Measurements from ENCODE around the gene PTPRD. TPM values are rescaled to one million over a fixed set of nuclear protein-coding genes. Genes with fewer than 3 reads are reported as not detected.

The PTPRD gene
- total and polyA plus RNA-seq, 2 of the 4 experiments (the other 2 are of a cell fraction): 0.07 to 0.18 TPM

- intact Hi-C loops (cut with micrococcal nuclease) (no loop called here), in situ Hi-C loops (cut with MboI; ENCODE audit: low sequenced_read_pairs) (no loop called here), dilution Hi-C loops (cut with HindIII; ENCODE audit: low sequenced_read_pairs, unreplicated experiment) (no loop called here)
- Histone ChIP-seq H3K18ac (ENCODE audit: low read depth, low read length) (no peak overlapping the region), H3K27ac (ENCODE audit: insufficient read depth, low read length) (no peak overlapping the region), H2BK20ac (ENCODE audit: low read depth, low read length) (no peak overlapping the region), H2AK5ac (ENCODE audit: low read depth, low read length) (no peak overlapping the region), H2BK5ac (ENCODE audit: low read depth, low read length, poor library complexity, severe bottlenecking) (no peak overlapping the region), H3K9ac (ENCODE audit: low read depth, low read length) (no peak overlapping the region), H3K14ac (replicated peaks; ENCODE audit: low read depth, low read length) (no peak overlapping the region), H2BK15ac (ENCODE audit: low read depth, low read length) (no peak overlapping the region), H3K27me3 (ENCODE audit: control insufficient read depth, insufficient read depth, low read length) (no peaks in the 10 kb centered on the region; the same call in 1 of the 2 replicates), H3K4ac (ENCODE audit: low read depth, low read length) (no peak overlapping the region), H4K8ac (ENCODE audit: low read depth in 2 of 2, low read length in 2 of 2) (no peak overlapping the region), H4K5ac (ENCODE audit: low read depth, low read length) (no peak overlapping the region), H2BK120ac (ENCODE audit: low read depth, low read length) (no peak overlapping the region), H3K79me1 (ENCODE audit: low read depth in 1 of 2, low read length in 2 of 2) (no peaks in the 10 kb centered on the region), H2AFZ (replicated peaks; ENCODE audit: low read length, poor library complexity) (no peak overlapping the region), H3K23ac (ENCODE audit: low read depth, low read length) (no peak overlapping the region), H4K20me1 (ENCODE audit: insufficient read depth, low read length) (no peaks in the 10 kb centered on the region), H4K91ac (ENCODE audit: insufficient read depth, low read depth, low read length) (no peak overlapping the region), H3K9me1 (ENCODE audit: insufficient read depth, low read length) (no peaks in the 10 kb centered on the region), H3K4me2 (ENCODE audit: low read depth, low read length) (no peak overlapping the region), H2AK9ac (replicated peaks; ENCODE audit: low read depth, low read length, poor library complexity) (no peak overlapping the region), H3K4me3 (ENCODE audit: insufficient read depth, low read depth, low read length) (no peak overlapping the region), H3K56ac (ENCODE audit: extremely low read depth, insufficient read depth, low read length) (no peak overlapping the region), H3K4me1 (ENCODE audit: control insufficient read depth, insufficient read depth, low read length) (no peaks in the 10 kb centered on the region), H3K36me3 (ENCODE audit: control insufficient read depth, insufficient read depth, low read length) (no peaks in the 10 kb centered on the region), H3K9me3 (ENCODE audit: control insufficient read depth, insufficient read depth, low read length) (peaks cover 3% of the 10 kb centered on the region; the same call in 1 of the 2 replicates)
- ATAC-seq (ENCODE audit: low read depth) (peak; percentile 40), DNase-seq (no peak)
- ChIA-PET CTCF (no interaction called here), POLR2A (ENCODE audit: unreplicated experiment) (no interaction called here)
- BruUV-seq (replicated peaks): no TSS peak
- no CpG with 5 or more reads among the region's 2 CpGs for WGBS, 2 experiments (ENCODE audit: extremely low coverage in 2 of 2, insufficient read length in 1 of 2)
- no peak for TF ChIP-seq CTCF (conservative IDR thresholded peaks at IDR 0.05; ENCODE audit: low read depth, low read length)
- TF ChIP-seq USF2 (IDR thresholded peaks at IDR 0.05; ENCODE audit: low read depth, low read length): no peak
Measured at GRCh38 chr9:8679371-8679822, 1933.4 kb downstream of the PTPRD start.
